GM23338 (cell line): ENCODE results near the gene DDIAS. TPM values are rescaled to one million over a fixed set of nuclear protein-coding genes. Genes with fewer than 3 reads are reported as not detected.

ENCODE experiments used
- ATAC-seq: fragments of 200-7000 bp; cut with Tn5 transposase; 3 replicates; pipeline ENCODE4 v1.9.1; 2020
- DNase-seq: peaks from one replicate; pipeline ENCODE4 v3.0.0-alpha.2; 2015; ENCODE audit warnings: low spot score
- H2AFZ ChIP-seq: fragments of 200-600 bp; sonication (generic); 2 replicates; pipeline ENCODE4 v1.8.0; 2016; ENCODE audit warnings: antibody characterized with exemption, mild to moderate bottlenecking, moderate library complexity
- H3F3A ChIP-seq: fragments of 200-600 bp; sonication (generic); replicated peaks from 2 replicates; pipeline ENCODE4 v1.8.0; 2017; ENCODE audit warnings: antibody characterized with exemption, mixed run types, low read depth
- H3K27ac ChIP-seq: fragments of 200-600 bp; sonication (generic); 2 replicates; pipeline ENCODE4 v1.6.1; 2016; ENCODE audit warnings: low read depth
- H3K27me3 ChIP-seq: fragments of 200-600 bp; sonication (generic); 2 replicates; pipeline ENCODE4 v1.8.0; 2016; ENCODE audit warnings: mild to moderate bottlenecking, mixed run types, moderate library complexity; ENCODE audit not compliant: insufficient read depth
- H3K36me3 ChIP-seq: fragments of 200-600 bp; sonication (generic); 2 replicates; pipeline ENCODE4 v1.8.0; 2016; ENCODE audit warnings: mild to moderate bottlenecking; ENCODE audit not compliant: insufficient read depth
- H3K4me1 ChIP-seq: fragments of 200-600 bp; sonication (generic); 2 replicates; pipeline ENCODE4 v1.8.0; 2016; ENCODE audit warnings: mild to moderate bottlenecking, moderate library complexity; ENCODE audit not compliant: insufficient read depth
- H3K4me2 ChIP-seq: fragments of 200-600 bp; sonication (generic); 2 replicates; pipeline ENCODE4 v1.7.1; 2017; ENCODE audit warnings: mixed run types
- H3K4me3 ChIP-seq: fragments of 200-600 bp; sonication (generic); 2 replicates; pipeline ENCODE4 v1.6.1; 2016; ENCODE audit warnings: mixed run types
- H3K79me2 ChIP-seq: fragments of 200-600 bp; sonication (generic); replicated peaks from 2 replicates; pipeline ENCODE4 v1.8.0; 2017; ENCODE audit warnings: mild to moderate bottlenecking; ENCODE audit not compliant: insufficient read depth
- H3K9me2 ChIP-seq: fragments of 200-600 bp; sonication (generic); 2 replicates; pipeline ENCODE4 v1.8.0; 2017; ENCODE audit not compliant: insufficient read depth
- H4K20me1 ChIP-seq: fragments of 200-600 bp; sonication (generic); replicated peaks from 2 replicates; pipeline ENCODE4 v1.8.0; 2017; ENCODE audit warnings: mild to moderate bottlenecking; ENCODE audit not compliant: insufficient read depth
- H3K27ac Mint-ChIP-seq: 2 replicates; pipeline ENCODE4 v1.8.0; 2020; ENCODE audit warnings: inconsistent platforms, mild to moderate bottlenecking, moderate library complexity, mixed read lengths
- H3K27me3 Mint-ChIP-seq: 3 replicates; pipeline ENCODE4 v1.8.0; 2022; ENCODE audit warnings: low read depth, mild to moderate bottlenecking, moderate library complexity, mixed read lengths, inconsistent platforms; ENCODE audit not compliant: insufficient read depth, poor library complexity
- H3K36me3 Mint-ChIP-seq: 3 replicates; pipeline ENCODE4 v1.8.0; 2021; ENCODE audit warnings: low read depth, mild to moderate bottlenecking, inconsistent platforms, moderate library complexity, mixed read lengths
- H3K4me1 Mint-ChIP-seq: 3 replicates; pipeline ENCODE4 v1.8.0; 2020; ENCODE audit warnings: mild to moderate bottlenecking, inconsistent platforms, mixed read lengths
- H3K4me3 Mint-ChIP-seq: 3 replicates; pipeline ENCODE4 v1.8.0; 2021; ENCODE audit warnings: moderate library complexity, mild to moderate bottlenecking, inconsistent platforms, mixed read lengths
- H3K9me3 Mint-ChIP-seq: 3 replicates; pipeline ENCODE4 v1.8.0; 2020; ENCODE audit warnings: moderate library complexity, mild to moderate bottlenecking, inconsistent platforms, mixed read lengths
- CREB1 ChIP-seq: fragments of 250-450 bp; sonication (Bioruptor Pico); IDR thresholded peaks from 2 replicates; pipeline ENCODE4 v1.5.0; 2020; ENCODE audit warnings: low read depth, mild to moderate bottlenecking, moderate library complexity
- ETS1 ChIP-seq: IDR thresholded peaks from 2 replicates; pipeline ENCODE4 v1.6.1; 2016; ENCODE audit warnings: antibody characterized with exemption
- EZH2 ChIP-seq: fragments of 200-600 bp; sonication (generic); IDR thresholded peaks from one replicate; pipeline ENCODE4 v1.8.0; 2017; ENCODE audit warnings: antibody characterized with exemption, mild to moderate bottlenecking, low read depth; ENCODE audit not compliant: unreplicated experiment
- EZH2phosphoT487 ChIP-seq: fragments of 200-600 bp; sonication (generic); IDR thresholded peaks from one replicate; pipeline ENCODE4 v1.8.1; 2018; ENCODE audit warnings: antibody characterized with exemption; ENCODE audit not compliant: unreplicated experiment
- JUNB ChIP-seq: IDR thresholded peaks from one replicate; pipeline ENCODE4 v1.6.1; 2016; ENCODE audit warnings: antibody characterized with exemption; ENCODE audit not compliant: unreplicated experiment
- NANOG ChIP-seq: IDR thresholded peaks from 2 replicates; pipeline ENCODE4 v1.6.1; 2016; ENCODE audit warnings: antibody characterized with exemption, borderline replicate concordance
- POLR2AphosphoS5 ChIP-seq: IDR thresholded peaks from 2 replicates; pipeline ENCODE4 v1.6.1; 2016; ENCODE audit warnings: antibody characterized with exemption, low read depth
- REST ChIP-seq: IDR thresholded peaks from one replicate; pipeline ENCODE4 v1.6.1; 2018; ENCODE audit warnings: antibody characterized with exemption; ENCODE audit not compliant: unreplicated experiment
- STAT1 ChIP-seq: IDR thresholded peaks from one replicate; pipeline ENCODE4 v1.6.1; 2016; ENCODE audit warnings: antibody characterized with exemption; ENCODE audit not compliant: unreplicated experiment
- ZNF114 ChIP-seq: fragments of 250-450 bp; sonication (Bioruptor Pico); IDR thresholded peaks from 2 replicates; pipeline ENCODE4 v1.5.0; 2020; ENCODE audit warnings: mild to moderate bottlenecking, moderate library complexity
- ZNF331 ChIP-seq: fragments of 250-450 bp; sonication (Bioruptor Pico); IDR thresholded peaks from 2 replicates; pipeline ENCODE4 v1.5.0; 2020; ENCODE audit warnings: low read depth, mild to moderate bottlenecking, moderate library complexity
- polyA plus RNA-seq: library from polyadenylated mRNA; unstranded; fragments of >200 nt; fragmentation: Nextera tagmentation; extraction: Ambion mirVana; gene quantifications from 2 replicates; pipeline ENCODE4 v1.2.1, GENCODE V29; 2016
- total RNA-seq: library from RNA; depleted of rRNA; stranded (reverse); fragments of >200 nt; shearing (Covaris generic); gene quantifications from 2 replicates; pipeline ENCODE4 v1.2.3, GENCODE V29; 2014
- TF ChIP-seq, protein P1 (sequence below), 2 experiments: fragments of 200-600 bp in 1 of 2; sonication (generic) in 1 of 2; conservative IDR thresholded peaks; 2 replicates each; pipeline versions ENCODE4 v1.5.1 to v1.6.1; 2016 to 2017; ENCODE audit warnings: antibody characterized with exemption in 2 of 2, low read depth in 2 of 2, mild to moderate bottlenecking in 2 of 2, moderate library complexity in 1 of 2
- TF ChIP-seq, protein P2 (sequence below): fragments of 250-450 bp; sonication (Bioruptor Pico); IDR thresholded peaks from 2 replicates; pipeline ENCODE4 v1.5.0; 2020; ENCODE audit warnings: mild to moderate bottlenecking, moderate library complexity

Gene DDIAS
- total and polyA plus RNA-seq, 2 experiments from 2014 or later = 19.5 to 53.0 TPM

GRCh38 chr11:82930734-82931133 is 29.2 kb downstream of the DDIAS start:
- Mint-ChIP-seq H3K9me3 (no peaks in the 10 kb centered on the region), H3K4me3 (no peak overlapping the region), H3K36me3 (peaks cover 51% of the 10 kb centered on the region), H3K4me1 (no peaks in the 10 kb centered on the region), H3K27me3 (no peaks in the 10 kb centered on the region), H3K27ac (no peak overlapping the region)
- ATAC-seq (no peak), DNase-seq (no peak)
- peaks cover 30% of the 10 kb centered on the region; the same call in 1 of the 2 replicates for H3K36me3 ChIP-seq
- H3K79me2 ChIP-seq = no peaks in the 10 kb centered on the region
- H3K4me1 ChIP-seq = no peaks in the 10 kb centered on the region
- no peaks in the 10 kb centered on the region for H3F3A ChIP-seq
- H4K20me1 ChIP-seq = no peaks in the 10 kb centered on the region
- no peak overlapping the region for H3K4me2 ChIP-seq
- H3K27ac ChIP-seq = no peak overlapping the region
- H3K4me3 ChIP-seq = no peak overlapping the region
- no peak overlapping the region for H2AFZ ChIP-seq
- H3K27me3 ChIP-seq = no peaks in the 10 kb centered on the region
- no peaks in the 10 kb centered on the region for H3K9me2 ChIP-seq
- TF ChIP-seq CREB1 (CRISPR knock-in tag) (no peak), NANOG (no peak), ZNF114 (CRISPR knock-in tag) (no peak), ZNF331 (no peak), ETS1 (no peak), POLR2AphosphoS5 (no peak), STAT1 (no peak), REST (no peak), EZH2phosphoT487 (no peak), EZH2 (no peak), JUNB (no peak)
- TF ChIP-seq, protein P1, sequence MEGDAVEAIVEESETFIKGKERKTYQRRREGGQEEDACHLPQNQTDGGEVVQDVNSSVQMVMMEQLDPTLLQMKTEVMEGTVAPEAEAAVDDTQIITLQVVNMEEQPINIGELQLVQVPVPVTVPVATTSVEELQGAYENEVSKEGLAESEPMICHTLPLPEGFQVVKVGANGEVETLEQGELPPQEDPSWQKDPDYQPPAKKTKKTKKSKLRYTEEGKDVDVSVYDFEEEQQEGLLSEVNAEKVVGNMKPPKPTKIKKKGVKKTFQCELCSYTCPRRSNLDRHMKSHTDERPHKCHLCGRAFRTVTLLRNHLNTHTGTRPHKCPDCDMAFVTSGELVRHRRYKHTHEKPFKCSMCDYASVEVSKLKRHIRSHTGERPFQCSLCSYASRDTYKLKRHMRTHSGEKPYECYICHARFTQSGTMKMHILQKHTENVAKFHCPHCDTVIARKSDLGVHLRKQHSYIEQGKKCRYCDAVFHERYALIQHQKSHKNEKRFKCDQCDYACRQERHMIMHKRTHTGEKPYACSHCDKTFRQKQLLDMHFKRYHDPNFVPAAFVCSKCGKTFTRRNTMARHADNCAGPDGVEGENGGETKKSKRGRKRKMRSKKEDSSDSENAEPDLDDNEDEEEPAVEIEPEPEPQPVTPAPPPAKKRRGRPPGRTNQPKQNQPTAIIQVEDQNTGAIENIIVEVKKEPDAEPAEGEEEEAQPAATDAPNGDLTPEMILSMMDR (conservative IDR thresholded peaks at IDR 0.05; ENCODE audit: low read depth in 2 of 2) = no peak
- TF ChIP-seq, protein P2, sequence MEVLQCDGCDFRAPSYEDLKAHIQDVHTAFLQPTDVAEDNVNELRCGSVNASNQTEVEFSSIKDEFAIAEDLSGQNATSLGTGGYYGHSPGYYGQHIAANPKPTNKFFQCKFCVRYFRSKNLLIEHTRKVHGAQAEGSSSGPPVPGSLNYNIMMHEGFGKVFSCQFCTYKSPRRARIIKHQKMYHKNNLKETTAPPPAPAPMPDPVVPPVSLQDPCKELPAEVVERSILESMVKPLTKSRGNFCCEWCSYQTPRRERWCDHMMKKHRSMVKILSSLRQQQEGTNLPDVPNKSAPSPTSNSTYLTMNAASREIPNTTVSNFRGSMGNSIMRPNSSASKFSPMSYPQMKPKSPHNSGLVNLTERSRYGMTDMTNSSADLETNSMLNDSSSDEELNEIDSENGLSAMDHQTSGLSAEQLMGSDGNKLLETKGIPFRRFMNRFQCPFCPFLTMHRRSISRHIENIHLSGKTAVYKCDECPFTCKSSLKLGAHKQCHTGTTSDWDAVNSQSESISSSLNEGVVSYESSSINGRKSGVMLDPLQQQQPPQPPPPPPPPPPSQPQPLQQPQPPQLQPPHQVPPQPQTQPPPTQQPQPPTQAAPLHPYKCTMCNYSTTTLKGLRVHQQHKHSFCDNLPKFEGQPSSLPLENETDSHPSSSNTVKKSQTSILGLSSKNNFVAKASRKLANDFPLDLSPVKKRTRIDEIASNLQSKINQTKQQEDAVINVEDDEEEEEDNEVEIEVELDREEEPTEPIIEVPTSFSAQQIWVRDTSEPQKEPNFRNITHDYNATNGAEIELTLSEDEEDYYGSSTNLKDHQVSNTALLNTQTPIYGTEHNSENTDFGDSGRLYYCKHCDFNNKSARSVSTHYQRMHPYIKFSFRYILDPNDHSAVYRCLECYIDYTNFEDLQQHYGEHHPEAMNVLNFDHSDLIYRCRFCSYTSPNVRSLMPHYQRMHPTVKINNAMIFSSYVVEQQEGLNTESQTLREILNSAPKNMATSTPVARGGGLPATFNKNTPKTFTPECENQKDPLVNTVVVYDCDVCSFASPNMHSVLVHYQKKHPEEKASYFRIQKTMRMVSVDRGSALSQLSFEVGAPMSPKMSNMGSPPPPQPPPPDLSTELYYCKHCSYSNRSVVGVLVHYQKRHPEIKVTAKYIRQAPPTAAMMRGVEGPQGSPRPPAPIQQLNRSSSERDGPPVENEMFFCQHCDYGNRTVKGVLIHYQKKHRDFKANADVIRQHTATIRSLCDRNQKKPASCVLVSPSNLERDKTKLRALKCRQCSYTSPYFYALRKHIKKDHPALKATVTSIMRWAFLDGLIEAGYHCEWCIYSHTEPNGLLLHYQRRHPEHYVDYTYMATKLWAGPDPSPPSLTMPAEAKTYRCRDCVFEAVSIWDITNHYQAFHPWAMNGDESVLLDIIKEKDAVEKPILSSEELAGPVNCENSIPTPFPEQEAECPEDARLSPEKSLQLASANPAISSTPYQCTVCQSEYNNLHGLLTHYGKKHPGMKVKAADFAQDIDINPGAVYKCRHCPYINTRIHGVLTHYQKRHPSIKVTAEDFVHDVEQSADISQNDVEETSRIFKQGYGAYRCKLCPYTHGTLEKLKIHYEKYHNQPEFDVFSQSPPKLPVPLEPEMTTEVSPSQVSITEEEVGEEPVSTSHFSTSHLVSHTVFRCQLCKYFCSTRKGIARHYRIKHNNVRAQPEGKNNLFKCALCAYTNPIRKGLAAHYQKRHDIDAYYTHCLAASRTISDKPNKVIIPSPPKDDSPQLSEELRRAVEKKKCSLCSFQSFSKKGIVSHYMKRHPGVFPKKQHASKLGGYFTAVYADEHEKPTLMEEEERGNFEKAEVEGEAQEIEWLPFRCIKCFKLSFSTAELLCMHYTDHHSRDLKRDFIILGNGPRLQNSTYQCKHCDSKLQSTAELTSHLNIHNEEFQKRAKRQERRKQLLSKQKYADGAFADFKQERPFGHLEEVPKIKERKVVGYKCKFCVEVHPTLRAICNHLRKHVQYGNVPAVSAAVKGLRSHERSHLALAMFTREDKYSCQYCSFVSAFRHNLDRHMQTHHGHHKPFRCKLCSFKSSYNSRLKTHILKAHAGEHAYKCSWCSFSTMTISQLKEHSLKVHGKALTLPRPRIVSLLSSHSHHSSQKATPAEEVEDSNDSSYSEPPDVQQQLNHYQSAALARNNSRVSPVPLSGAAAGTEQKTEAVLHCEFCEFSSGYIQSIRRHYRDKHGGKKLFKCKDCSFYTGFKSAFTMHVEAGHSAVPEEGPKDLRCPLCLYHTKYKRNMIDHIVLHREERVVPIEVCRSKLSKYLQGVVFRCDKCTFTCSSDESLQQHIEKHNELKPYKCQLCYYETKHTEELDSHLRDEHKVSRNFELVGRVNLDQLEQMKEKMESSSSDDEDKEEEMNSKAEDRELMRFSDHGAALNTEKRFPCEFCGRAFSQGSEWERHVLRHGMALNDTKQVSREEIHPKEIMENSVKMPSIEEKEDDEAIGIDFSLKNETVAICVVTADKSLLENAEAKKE (CRISPR knock-in tag) = no peak
